Measurements from ENCODE around the gene RAD52. TPM values are rescaled to one million over a fixed set of nuclear protein-coding genes. Genes with fewer than 3 reads are reported as not detected.
A peak's percentile ranks its signal among the peaks of the same experiment; 100 is the strongest.

The RAD52 gene
- total RNA-seq, 1 experiment from 2014 or later, result 27.9 TPM

DNA sequence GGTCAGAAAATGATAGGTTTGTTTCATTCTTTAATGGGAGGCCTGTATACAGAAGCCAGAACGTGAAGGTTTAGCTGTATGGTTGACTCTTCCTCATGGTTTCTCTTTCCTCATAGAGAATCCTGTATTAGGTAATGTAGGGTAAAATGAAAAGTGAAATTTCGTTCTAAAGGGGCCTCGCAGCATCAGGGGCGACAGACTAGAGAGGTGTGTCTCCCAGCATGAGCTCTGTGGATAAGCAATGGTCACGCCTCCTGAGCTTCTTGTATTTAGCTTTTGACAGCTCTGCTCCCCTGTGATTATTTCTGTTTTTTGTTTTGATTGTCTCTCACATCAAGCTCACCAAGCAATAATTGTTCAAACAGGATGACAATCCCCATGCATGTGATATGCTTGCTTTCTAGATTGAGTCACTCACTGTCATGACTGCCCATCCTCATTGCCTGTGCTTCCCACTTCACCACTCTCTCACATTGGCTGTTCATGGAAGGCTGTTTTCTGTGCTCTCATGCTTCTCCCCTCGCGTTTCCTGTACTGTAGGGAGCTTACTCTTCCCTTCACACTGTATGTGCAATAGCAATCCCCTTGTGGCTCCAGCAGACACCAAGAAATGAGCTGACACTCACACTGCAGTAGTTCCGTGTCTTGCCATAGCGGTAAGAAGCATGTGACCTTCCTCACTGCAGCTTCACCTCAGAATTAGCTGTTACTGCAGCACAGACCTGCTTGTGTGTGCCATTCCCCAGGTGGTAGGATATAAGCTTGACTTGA, 44.0 kb downstream of the RAD52 start:
- ChIA-PET POLR2A (interaction anchor here (0.5 to 1.0 kb wide), 4 partner anchors 9 to 700 kb away, joined by 3 to 4 read pairs (median 4); no protein-coding TSS in a partner anchor), CTCF (interaction anchor here (0.5 to 0.9 kb wide), 5 partner anchors 91 to 439 kb away, joined by 3 to 5 read pairs (median 4); no protein-coding TSS in a partner anchor)
- Mint-ChIP-seq H3K27me3 (ENCODE audit: insufficient read depth, unreplicated experiment) (no peaks in the 10 kb centered on the region), H3K27ac (ENCODE audit: low read depth, unreplicated experiment) (peak overlapping the region; percentile 44), H3K9me3 (ENCODE audit: unreplicated experiment) (no peaks in the 10 kb centered on the region), H3K4me1 (ENCODE audit: insufficient read depth, unreplicated experiment) (no peaks in the 10 kb centered on the region), H3K36me3 (ENCODE audit: insufficient read depth, unreplicated experiment) (peaks cover 93% of the 10 kb centered on the region), H3K4me3 (ENCODE audit: unreplicated experiment) (no peak overlapping the region)
- no peak for DNase-seq (ENCODE audit: unreplicated experiment)
- intact Hi-C loops (cut with micrococcal nuclease), result no loop called here
- no TSS peak for BruUV-seq (replicated peaks)
- TF ChIP-seq, protein P1, sequence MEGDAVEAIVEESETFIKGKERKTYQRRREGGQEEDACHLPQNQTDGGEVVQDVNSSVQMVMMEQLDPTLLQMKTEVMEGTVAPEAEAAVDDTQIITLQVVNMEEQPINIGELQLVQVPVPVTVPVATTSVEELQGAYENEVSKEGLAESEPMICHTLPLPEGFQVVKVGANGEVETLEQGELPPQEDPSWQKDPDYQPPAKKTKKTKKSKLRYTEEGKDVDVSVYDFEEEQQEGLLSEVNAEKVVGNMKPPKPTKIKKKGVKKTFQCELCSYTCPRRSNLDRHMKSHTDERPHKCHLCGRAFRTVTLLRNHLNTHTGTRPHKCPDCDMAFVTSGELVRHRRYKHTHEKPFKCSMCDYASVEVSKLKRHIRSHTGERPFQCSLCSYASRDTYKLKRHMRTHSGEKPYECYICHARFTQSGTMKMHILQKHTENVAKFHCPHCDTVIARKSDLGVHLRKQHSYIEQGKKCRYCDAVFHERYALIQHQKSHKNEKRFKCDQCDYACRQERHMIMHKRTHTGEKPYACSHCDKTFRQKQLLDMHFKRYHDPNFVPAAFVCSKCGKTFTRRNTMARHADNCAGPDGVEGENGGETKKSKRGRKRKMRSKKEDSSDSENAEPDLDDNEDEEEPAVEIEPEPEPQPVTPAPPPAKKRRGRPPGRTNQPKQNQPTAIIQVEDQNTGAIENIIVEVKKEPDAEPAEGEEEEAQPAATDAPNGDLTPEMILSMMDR (IDR thresholded peaks at IDR 0.05; ENCODE audit: unreplicated experiment), result no peak

DNA sequence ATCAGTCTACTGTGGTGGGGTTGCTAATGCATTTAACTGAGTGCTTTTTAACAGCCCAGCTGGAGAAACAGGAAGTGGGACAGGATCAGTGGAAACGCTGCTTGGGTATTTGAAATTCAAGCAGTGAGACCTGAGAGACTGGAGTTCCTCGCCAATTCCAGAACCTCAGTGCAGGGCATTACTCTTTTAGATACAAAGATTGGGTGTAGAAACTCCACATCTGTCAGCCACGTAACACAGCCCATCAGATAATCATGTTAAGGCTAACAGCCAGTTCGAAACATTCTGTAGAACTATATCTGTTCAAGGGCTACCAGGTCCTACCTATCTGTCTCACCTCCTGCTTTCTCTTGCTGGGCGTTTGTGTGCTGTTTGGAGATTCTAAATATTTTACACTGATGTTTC, 45.5 kb downstream of the RAD52 start:
- CTCF ChIA-PET, result interaction anchor here (0.7 to 1.0 kb wide), 2 partner anchors 88 to 89 kb away, joined by 3 to 4 read pairs; no protein-coding TSS in a partner anchor
- Mint-ChIP-seq H3K36me3 (ENCODE audit: insufficient read depth, unreplicated experiment) (peaks cover 93% of the 10 kb centered on the region), H3K9me3 (ENCODE audit: unreplicated experiment) (no peaks in the 10 kb centered on the region), H3K4me3 (ENCODE audit: unreplicated experiment) (no peak overlapping the region), H3K4me1 (ENCODE audit: insufficient read depth, unreplicated experiment) (no peaks in the 10 kb centered on the region), H3K27ac (ENCODE audit: low read depth, unreplicated experiment) (no peak overlapping the region), H3K27me3 (ENCODE audit: insufficient read depth, unreplicated experiment) (no peaks in the 10 kb centered on the region)
- TF ChIP-seq, protein P1 (IDR thresholded peaks at IDR 0.05; ENCODE audit: unreplicated experiment), result no peak
- no TSS peak for BruUV-seq (replicated peaks)
- DNase-seq (ENCODE audit: unreplicated experiment), result no peak
- intact Hi-C loops (cut with micrococcal nuclease), result no loop called here
- POLR2A ChIA-PET, result no interaction called here

DNA sequence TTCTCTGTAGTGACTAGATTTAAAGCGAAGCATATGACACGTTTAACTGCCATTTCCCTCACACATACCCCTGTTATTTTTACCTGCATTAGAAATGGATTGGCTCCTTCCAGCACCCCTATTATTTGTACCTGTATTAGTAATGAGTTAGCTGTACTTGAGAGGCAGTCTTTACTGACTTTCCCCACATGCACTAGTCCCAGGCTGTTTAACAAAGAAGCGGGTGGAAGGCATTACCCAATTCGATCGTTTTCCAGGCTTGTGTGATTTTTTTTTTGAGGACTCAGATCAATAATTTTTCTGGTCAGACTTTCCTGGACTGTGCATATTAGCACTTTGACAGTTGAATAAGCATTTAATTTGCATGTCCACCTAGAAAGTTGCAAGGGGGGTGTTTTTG, 46.4 kb downstream of the RAD52 start:
- Mint-ChIP-seq H3K4me3 (ENCODE audit: unreplicated experiment) (no peak overlapping the region), H3K36me3 (ENCODE audit: insufficient read depth, unreplicated experiment) (peaks cover 92% of the 10 kb centered on the region), H3K27ac (ENCODE audit: low read depth, unreplicated experiment) (no peak overlapping the region), H3K4me1 (ENCODE audit: insufficient read depth, unreplicated experiment) (no peaks in the 10 kb centered on the region), H3K9me3 (ENCODE audit: unreplicated experiment) (no peaks in the 10 kb centered on the region), H3K27me3 (ENCODE audit: insufficient read depth, unreplicated experiment) (no peaks in the 10 kb centered on the region)
- TF ChIP-seq, protein P1 (IDR thresholded peaks at IDR 0.05; ENCODE audit: unreplicated experiment), result no peak
- CTCF ChIA-PET, result interaction anchor here (0.6 to 1.0 kb wide), 5 partner anchors 55 to 681 kb away, joined by 3 to 4 read pairs (median 4); no protein-coding TSS in a partner anchor
- no peak for DNase-seq (ENCODE audit: unreplicated experiment)
- intact Hi-C loops (cut with micrococcal nuclease), result no loop called here
- POLR2A ChIA-PET, result interaction anchor here (0.6 kb wide), 1 partner anchor 41 kb away, joined by 4 read pairs; no protein-coding TSS in a partner anchor
- BruUV-seq (replicated peaks), result no TSS peak

DNA sequence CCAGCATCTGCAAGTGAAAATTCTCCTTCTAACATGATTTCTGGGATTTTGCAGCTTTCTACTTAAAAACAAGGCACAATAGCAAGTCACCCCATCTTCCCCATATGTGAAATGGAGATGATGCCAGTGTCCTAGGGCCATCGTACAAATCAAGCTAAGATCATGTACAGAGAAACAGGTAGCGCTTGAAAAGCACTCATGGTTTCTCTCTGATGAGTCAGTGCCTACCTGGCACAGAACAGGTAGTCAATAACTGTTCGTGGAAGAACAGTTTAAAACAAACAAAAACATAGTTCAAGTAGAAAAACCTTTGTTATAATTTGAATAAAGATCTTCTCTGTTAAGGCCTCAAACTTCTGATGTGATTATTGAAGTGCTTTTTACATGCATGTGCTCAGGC, 46.9 kb downstream of the RAD52 start:
- ChIA-PET CTCF (interaction anchor here (0.6 kb wide), 1 partner anchor 68 kb away, joined by 4 read pairs; no protein-coding TSS in a partner anchor), POLR2A (no interaction called here)
- no peak overlapping the region for H3K27ac Mint-ChIP-seq (ENCODE audit: low read depth, unreplicated experiment)
- H3K4me1 Mint-ChIP-seq (ENCODE audit: insufficient read depth, unreplicated experiment), result no peaks in the 10 kb centered on the region
- no peak for DNase-seq (ENCODE audit: unreplicated experiment)
- H3K4me3 Mint-ChIP-seq (ENCODE audit: unreplicated experiment), result no peak overlapping the region
- TF ChIP-seq, protein P1 (IDR thresholded peaks at IDR 0.05; ENCODE audit: unreplicated experiment), result no peak
- no TSS peak for BruUV-seq (replicated peaks)
- peaks cover 92% of the 10 kb centered on the region for H3K36me3 Mint-ChIP-seq (ENCODE audit: insufficient read depth, unreplicated experiment)
- intact Hi-C loops (cut with micrococcal nuclease), result no loop called here
- no peaks in the 10 kb centered on the region for H3K27me3 Mint-ChIP-seq (ENCODE audit: insufficient read depth, unreplicated experiment)
- no peaks in the 10 kb centered on the region for H3K9me3 Mint-ChIP-seq (ENCODE audit: unreplicated experiment)

Data from MCF 10A (cell line).